ENCODE results near the gene S1PR2.

DNA sequence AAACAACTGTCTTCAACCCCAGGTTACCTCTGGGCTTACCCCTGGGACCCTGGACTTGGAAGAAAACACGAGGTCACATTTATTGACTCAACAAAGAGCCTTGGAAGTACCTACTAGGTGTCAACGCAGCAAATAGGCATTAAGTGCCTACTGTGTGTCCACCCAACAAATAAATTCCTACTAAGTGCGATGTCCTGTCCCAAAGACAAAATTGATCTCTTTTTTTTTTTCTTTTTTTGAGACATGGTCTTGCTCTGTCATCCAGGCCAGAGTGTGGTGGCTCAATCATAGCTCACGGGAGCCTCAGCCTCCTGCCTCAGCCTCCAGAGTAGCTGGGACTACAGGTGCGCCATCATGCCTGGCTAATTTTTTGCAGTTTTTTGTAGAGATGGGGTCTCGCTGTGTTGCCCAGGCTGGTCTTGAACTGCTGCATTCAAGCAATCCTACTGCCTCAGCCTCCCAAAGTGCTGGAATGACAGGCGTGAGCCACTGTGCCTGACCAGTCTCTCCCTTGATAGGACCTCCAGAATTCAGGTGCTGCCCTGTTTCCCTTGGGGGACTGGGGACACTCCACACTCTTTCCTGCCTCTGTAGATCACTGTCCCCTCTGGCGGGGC is 589 bp upstream of the S1PR2 start:
- TF ChIP-seq CTCF (IDR thresholded peaks at IDR 0.05; ENCODE audit: extremely low read depth in 1 of 2, insufficient read depth in 1 of 2, low read depth in 1 of 2, low read length in 2 of 2) (no peak), POLR2A (IDR thresholded peaks at IDR 0.05; ENCODE audit: low read depth, low read length) (no peak), JUN (IDR thresholded peaks at IDR 0.05; ENCODE audit: borderline replicate concordance, insufficient read depth, insufficient read length, low read depth) (no peak), EZH2 (IDR thresholded peaks at IDR 0.05; ENCODE audit: borderline replicate concordance, low read depth, low read length, severe bottlenecking) (no peak), GATA2 (IDR thresholded peaks at IDR 0.05; ENCODE audit: insufficient read depth, insufficient read length, low read depth, low read length) (no peak), POLR2AphosphoS5 (IDR thresholded peaks at IDR 0.05; ENCODE audit: insufficient read depth, low read depth, low read length) (no peak), MYC (IDR thresholded peaks at IDR 0.05; ENCODE audit: low read depth, low read length) (no peak), FOS (IDR thresholded peaks at IDR 0.05; ENCODE audit: borderline replicate concordance, insufficient read depth, low read length) (no peak)
- TF ChIP-seq, protein P1, sequence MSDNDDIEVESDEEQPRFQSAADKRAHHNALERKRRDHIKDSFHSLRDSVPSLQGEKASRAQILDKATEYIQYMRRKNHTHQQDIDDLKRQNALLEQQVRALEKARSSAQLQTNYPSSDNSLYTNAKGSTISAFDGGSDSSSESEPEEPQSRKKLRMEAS (IDR thresholded peaks at IDR 0.05; ENCODE audit: insufficient read depth, insufficient read length): no peak
